HG03558 (cell line): ENCODE data around the gene OR8B4.
"Not testable (repeated sequence)": the region's sequence is repeated elsewhere in the genome, so short reads cannot be mapped to it uniquely, and the experiment has no call there.

Experiments
- ATAC-seq: cut with Tn5 transposase; IDR thresholded peaks from one replicate; pipeline ENCODE4 v1.9.1; 2021; ENCODE audit warnings: moderate number of reproducible peaks; ENCODE audit not compliant: unreplicated experiment; ENCODE audit errors: extremely low read depth

Gene OR8B4

GRCh38 chr11:124415356-124415923 is 9.2 kb downstream of the OR8B4 start:
- no peak for ATAC-seq

DNA sequence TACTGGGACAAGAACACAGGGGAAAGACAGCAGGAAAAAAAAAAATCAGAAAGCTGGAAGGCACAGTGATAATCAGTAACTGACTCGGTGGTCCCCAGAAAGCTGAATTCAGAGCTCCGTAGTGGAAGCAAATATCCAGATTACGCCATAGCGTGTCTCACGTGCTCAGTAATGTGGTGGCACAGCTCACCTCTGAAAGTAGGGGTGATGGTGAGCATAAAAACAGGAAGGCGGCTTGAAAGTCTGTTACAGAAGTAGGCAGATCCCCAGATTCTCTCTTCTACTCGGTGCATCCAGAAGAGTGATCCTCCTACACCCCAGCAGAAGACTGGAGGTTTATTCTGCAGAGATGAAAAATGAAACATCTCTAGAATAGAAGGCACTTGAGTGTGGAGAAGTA is 14.8 kb downstream of the OR8B4 start:
- no peak for ATAC-seq

DNA sequence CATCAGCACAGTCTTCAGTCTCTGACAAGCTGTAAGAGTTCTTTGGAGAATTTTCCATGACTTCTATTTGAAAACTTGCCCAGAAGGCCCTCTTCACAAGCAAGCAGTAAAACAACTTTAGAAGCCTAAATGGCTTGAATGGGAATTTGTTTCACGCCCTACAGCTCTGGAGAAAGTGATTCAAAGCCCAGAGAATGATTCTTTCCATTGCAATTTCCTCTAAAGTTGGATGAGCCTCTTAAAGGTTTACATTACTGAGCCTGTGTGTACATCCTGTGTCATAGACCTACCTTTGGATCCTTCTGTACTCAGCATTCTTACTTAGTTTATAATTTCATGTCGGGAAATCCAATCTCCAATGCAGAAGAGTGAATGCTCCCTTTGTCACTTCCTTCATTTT is 19.1 kb downstream of the OR8B4 start:
- ATAC-seq: no peak

DNA sequence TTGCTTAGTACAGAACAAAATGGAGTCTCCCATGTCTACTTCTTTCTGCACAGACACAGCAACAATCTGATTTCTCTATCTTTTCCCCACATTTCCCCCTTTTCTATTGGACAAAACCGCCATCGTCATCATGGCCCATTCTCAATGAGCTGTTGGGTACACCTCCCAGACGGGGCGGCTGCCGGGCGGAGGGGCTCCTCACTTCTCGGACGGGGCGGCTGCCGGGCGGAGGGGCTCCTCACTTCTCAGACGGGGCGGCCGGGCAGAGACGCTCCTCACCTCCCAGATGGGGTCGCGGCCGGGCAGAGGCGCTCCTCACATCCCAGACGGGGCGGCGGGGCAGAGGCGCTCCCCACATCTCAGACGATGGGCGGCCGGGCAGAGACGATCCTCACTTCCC is 21.5 kb downstream of the OR8B4 start:
- not testable (repeated sequence) for ATAC-seq

GRCh38 chr11:124402326-124402922 is 22.2 kb downstream of the OR8B4 start:
- no peak for ATAC-seq

DNA sequence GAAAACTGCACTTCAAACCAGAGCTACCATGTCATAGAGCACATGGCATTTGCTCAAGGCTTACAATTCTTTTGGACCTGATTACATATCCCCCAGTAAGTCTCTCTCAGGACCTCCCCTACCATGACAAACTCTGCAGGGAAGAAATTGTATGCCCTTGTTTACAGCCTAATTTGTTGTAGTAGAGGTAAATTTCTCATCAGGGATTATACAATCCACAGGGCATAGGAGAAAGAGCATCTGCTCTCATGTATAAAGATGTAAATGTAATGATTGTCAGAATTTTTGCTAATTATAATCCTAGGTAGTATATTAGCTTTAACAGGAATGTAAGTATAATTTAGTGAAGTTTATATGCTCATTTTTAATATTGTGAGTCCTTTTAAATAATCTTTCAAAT is 25.7 kb downstream of the OR8B4 start, which contains the start of gene OR8B3:
Gene OR8B3, minus strand, starts transcription at position 101 of the 400 bp plus-strand sequence. CDS start 1,673 bp downstream, outside the sequence.
- no peak for ATAC-seq

DNA sequence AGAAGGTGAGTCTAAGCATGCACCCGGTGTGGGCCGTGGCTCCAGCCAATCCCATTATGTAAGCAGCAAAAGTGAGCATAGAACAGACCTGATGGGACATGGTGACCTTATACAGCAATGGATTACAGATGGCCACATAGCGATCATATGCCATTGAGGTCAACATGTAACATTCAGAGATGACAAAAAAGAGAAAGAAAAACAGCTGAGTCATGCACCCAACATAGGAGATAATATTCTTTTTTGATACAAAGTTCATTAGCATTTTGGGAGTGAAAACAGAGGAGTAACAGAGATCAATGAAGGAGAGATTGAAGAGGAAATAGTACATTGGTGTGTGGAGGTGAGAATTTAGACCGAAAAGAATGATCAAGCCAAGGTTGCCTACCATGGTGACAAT is 27.8 kb downstream of the OR8B4 start:
- not testable (repeated sequence) for ATAC-seq

DNA sequence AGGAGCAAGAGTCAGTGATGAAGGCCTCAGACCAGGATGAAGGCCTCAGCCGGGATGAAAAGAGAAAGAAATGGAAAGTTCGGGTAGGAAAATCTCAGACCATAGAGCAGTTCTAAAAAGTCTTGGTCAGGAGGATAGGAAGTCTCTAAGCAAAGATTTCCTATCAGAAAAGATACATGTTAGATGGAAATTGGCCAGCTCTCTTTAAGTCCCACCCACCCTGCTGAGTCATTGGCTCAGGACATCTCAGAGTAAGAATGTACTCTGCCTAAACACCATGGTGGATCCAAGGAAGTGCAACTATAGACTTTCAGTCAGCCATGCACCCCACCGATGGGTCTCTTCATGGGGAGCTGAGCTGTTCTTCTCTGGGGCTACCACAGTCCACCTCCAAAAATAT is 30.3 kb downstream of the OR8B4 start:
- no peak for ATAC-seq

DNA sequence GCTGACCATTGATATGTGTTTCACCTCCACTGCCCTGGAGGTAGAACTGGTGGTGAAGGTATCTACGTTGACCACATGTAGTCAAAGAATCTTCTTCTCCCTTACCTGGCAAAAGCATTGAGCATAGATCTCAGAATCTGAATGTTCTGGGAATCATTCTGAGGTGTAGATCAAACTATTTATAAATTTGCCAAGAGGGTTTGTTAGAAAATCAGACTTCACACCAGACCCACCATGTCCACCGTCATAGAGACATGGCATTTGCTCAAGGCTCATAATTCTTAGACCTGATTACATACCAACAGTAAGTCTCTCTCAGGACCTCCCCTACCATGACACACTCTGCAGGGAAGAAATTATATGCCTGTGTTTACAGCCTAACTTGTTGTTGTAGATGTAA is 40.3 kb downstream of the OR8B4 start, which contains the start of gene OR8B2:
Gene OR8B2, minus strand, starts transcription at position 101 of the 400 bp plus-strand sequence. CDS start 1,156 bp downstream, outside the sequence.
- no peak for ATAC-seq

GRCh38 chr11:124382857-124383256 is 41.8 kb downstream of the OR8B4 start:
- ATAC-seq: not testable (repeated sequence)

- no peak for ATAC-seq
Observed at GRCh38 chr11:124380585-124380984, 44.1 kb downstream of the OR8B4 start.

DNA sequence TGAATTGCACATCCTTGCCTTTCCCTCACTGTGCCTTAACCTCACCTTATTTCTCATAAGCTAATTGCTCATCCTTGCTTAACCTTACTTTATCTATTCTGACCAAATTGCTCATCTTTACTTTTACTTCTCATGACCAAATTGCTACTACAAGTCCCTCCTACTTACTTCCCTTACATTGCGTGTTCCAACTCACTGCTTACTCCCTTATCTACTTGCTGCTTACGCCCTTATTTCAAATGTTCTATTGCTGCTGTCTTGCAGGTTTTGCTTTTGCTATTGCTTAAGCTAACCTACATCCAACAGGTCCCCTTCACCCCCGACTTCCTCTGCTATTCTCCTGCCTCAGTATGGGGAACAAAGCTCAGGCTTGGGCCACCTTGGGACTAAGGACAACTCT is 48.4 kb downstream of the OR8B4 start:
- ATAC-seq: no peak
